Aorta (tissue), 4 donors: Measurements from ENCODE around the gene HPCAL1. TPM values are rescaled to one million over a fixed set of nuclear protein-coding genes. Genes with fewer than 3 reads are reported as not detected.

Experiments
- polyA plus RNA-seq, 2 donors: library from polyadenylated mRNA; stranded (reverse); fragments of 200-250 nt; gene quantifications; one replicate each; pipeline ENCODE4 v1.2.3, GENCODE V29; 2013
- total RNA-seq, 2 donors: library from RNA; stranded (reverse); fragmentation: NEBNext Ultra II Directional; extraction: Animal tissue kit (Norgen Biotek cat#: 25700); gene quantifications; one replicate each; pipeline ENCODE4 v1.2.1, GENCODE V29; 2021
- donor health status: healthy with polysubstance abuse.
- donor health status: Bipolar disorder and iron deficiency.
- donor health status: DM: no; HTN: no; CAD: no.
- donor health status: DM: yes; HTN: yes; CAD: no.

HPCAL1 gene
- total and polyA plus RNA-seq, 4 donors = 21.4 to 39.9 (median 25.3) TPM

Other genes starting within 250 kb of the HPCAL1 start
- gene CYS1, start 222.5 kb upstream of the HPCAL1 start, total RNA-seq = 10 to 100 TPM; 11.4 to 13.9 TPM
- gene CYS1, start 222.5 kb upstream of the HPCAL1 start, polyA plus RNA-seq = 10 to 100 TPM; 14.7 to 16.4 TPM
- gene RRM2, start 180.2 kb upstream of the HPCAL1 start, total RNA-seq = 1 to 10 TPM; 1.8 to 4.3 TPM
- 1 to 10 TPM in 1 of 2 donors, under 1 TPM in 1; 0.23 to 4.6 TPM for gene RRM2, start 180.2 kb upstream of the HPCAL1 start, polyA plus RNA-seq
- gene ODC1, start 145.4 kb downstream of the HPCAL1 start, total RNA-seq = 10 to 100 TPM; 21.3 to 46.1 TPM
- 10 to 100 TPM; 31.6 to 45.7 TPM for gene ODC1, start 145.4 kb downstream of the HPCAL1 start, polyA plus RNA-seq